Fibroblast of upper back skin (primary cell): ENCODE data around the gene ITPA.
"Not testable (repeated sequence)": the region's sequence is repeated elsewhere in the genome, so short reads cannot be mapped to it uniquely, and the experiment has no call there.

ENCODE experiments used
- DNase-seq: peaks from one replicate; pipeline ENCODE4 v3.0.0-alpha.2; 2013

Gene ITPA

DNA sequence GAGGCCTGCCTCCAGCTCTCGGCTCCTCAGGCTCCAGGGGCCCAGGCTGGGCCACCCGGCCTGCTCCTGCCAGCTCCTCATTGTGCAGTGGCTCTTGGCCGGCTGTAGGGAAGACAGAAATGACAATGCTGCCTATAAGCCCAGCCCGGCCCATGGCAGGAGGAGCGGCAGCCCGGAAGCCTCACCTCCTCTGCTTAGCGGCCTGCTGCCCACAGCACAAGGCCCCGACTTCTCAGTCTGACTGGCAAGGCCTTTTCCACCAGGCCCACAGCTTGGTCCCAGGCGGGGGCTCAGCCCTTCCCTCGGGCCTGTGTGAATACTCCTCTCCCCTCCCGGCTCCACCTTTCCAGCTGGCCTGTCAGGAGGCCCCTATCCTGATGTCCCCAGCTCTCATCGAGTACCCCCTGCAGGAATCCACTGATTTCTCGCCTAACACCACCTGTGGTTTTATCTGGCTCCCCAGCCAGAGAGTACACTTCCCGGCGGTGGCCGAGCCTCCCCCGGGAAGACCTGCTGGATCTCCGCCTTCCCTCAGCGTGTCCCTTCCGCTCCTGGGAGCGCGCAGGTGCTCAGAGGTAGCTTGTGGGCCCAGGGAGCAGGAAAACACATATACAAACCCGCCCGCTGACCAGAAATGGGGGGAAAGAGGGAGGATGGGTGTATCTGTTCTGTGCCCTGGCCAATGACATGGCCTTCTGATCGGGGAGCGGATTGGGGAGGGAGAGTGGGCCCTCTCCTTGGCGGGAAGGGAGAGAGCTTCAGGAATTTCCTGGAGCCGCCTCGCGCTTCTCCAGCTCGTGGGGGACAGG is 5.8 kb upstream of the ITPA start:
- DNase-seq: no peak

DNA sequence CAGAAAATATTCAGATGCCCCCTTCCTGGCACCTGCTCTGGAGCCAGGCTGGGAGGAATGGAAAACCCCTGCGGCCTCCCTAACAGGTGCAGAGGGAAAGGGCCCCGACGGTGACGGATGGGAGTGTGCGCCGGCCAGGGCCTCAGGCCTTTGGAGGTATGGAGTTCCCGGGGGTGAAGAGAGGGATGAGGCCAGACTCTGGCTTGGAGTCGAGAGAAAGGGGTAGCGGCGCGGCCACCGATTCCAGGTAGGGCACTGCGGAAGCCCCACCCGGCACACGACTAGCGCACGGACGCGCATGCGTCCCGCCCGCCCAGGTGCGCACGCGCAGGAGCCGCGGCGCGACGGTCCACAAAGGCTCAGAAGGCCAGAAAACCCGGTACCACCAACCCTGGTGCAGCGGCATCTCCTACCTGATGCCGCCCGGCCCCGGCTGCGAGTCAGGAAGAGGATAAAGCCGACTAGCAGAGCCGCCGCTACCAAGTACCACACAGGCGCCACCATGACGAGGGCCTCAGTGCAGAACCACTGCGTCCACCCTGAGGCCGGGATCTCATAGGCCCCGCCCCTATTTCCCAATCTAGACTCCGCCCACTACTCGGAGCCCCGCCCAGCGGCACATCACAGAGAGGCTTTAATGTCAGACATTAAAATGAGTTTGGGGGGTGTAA is 5.0 kb upstream of the ITPA start, which contains the start of gene DDRGK1:
DDRGK1 (minus strand) TSS at position 559 of the 671 bp plus-strand sequence; CDS start at position 504, 55 bp downstream.
- peak; percentile 77 for DNase-seq

DNA sequence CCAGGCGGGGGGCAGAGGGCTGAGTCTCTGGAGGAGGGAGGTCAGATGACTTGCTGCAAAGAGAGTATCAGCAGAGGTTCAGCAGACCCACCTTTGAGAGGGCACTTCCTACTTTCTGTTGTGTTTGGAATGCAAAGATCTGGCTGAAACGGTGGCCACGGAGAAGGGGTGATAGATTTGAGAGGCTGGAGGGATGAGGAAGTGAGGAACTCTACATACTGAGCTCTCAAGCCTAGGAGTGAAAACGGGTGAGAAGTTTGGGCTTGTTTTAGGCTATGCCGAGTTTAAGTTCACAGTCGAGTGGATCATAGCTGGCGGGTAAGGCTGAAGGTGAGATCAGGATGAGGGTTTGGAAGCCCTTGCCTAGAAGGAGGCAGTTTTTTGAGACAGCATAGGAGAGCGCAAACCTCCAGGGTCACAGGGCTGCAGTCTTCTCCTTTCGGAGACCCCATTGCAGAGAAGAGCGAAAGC is 477 bp upstream of the ITPA start:
- DNase-seq: no peak

DNA sequence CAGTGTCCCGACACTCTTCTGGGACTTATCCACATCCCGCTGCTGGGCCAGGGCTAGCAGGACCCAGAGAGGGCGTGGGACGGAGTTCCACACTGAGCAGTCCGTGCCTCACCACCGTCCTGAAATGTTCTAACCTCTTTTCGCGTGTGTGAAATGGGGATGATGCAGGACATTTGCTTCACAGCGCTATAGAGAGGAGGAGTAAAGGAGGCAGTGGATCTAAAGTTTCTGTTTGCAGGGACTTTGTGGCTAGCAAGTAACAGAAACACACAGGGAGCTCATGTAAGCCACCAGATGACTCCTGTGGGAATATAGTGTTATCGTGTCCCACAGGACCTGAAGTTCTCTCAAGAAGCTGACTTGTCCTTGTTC is 634 bp downstream of the ITPA start:
- DNase-seq: no peak

DNA sequence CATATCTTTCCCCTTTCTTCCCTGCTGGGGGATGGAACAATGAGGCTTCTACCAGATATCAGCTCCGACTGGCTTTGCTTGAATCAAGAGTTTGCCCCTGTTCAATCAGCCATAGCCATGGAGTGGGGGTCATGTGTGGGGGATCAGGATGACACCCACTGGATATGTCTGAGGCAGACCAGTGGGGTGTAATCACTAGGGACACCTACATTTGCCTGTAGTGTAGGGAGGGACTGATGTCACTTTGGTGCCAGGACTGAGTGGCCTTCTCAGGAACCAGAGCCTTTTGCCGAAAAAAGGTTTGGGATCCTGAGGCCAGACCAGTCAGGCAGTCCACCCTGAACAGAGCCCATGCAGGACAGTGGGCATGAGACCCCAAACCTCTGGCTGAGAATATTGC is 1.0 kb downstream of the ITPA start:
- DNase-seq: no peak

DNA sequence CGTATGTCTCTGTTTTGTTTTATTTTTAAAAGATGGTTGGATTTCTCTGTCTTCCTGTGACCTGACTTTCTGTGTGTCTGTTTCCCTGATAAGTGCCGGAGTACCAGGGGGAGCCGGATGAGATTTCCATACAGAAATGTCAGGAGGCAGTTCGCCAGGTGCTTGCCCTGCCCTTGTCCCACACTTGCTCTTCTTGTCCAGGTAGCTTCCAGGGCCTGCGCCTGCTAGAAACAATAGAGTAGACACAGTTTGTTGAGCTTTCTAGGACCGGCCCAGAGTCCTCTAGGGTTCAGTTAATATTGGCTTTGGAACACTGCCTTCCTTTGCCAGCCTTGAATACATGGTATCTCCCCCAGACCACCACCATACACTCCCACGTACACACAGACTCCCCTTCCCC is 3.9 kb downstream of the ITPA start:
- DNase-seq: no peak

DNA sequence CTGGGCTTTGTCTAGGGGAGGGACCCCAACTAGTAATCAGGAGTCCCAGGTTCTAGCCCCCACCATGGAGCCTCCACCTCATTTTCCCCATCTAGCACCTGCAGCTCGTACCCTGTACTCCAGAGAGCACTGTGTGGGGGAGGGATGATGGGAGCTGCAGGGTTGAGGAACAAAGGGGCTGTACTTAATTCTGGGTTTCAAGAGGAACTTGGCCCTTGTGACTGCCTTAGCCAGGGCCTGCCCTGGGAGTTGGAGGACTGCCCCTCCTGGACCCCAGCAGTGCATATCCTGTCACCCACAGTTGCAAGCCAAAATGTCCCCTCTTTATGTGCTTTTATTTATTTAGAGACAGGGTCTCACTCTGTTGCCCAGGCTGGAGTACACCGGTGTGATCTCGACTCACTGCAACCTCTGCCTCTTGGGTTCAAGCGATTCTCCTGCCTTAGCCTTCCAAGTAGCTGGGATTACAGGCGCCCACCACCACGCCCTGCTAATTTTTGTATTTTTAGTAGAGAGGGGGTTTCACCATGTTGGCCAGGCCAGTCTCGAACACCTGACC is 6.1 kb downstream of the ITPA start:
- not testable (repeated sequence) for DNase-seq

DNA sequence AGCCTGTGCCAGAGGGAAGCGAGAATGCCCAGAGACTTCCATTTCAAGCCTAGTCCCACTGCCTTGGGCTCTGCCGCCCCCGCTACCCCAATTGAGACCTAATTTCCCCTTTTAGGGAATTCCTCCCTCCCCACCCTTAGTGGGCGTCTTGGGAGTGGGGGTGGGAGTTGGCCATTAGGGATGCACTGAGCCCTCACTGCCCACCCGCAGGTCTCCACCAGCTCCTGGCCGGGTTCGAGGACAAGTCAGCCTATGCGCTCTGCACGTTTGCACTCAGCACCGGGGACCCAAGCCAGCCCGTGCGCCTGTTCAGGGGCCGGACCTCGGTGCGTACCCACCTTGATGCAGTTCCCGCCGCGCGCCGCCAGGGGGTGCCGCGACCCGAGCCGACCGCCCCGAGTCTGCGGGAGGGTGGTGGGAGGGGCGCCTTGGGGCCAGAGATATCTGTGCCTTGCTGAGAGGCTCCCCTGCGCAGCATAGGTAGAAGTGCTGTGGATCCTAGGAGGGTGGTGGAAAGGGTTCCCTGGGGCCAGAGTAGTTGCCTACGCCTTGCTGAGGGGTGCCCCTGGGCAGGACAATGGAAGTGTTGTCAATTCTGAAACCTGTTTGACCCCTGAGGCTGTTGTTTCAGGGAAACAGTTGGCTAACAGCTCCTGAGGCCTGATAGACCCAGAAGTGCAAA is 9.2 kb downstream of the ITPA start:
- peak; percentile 31 for DNase-seq

DNA sequence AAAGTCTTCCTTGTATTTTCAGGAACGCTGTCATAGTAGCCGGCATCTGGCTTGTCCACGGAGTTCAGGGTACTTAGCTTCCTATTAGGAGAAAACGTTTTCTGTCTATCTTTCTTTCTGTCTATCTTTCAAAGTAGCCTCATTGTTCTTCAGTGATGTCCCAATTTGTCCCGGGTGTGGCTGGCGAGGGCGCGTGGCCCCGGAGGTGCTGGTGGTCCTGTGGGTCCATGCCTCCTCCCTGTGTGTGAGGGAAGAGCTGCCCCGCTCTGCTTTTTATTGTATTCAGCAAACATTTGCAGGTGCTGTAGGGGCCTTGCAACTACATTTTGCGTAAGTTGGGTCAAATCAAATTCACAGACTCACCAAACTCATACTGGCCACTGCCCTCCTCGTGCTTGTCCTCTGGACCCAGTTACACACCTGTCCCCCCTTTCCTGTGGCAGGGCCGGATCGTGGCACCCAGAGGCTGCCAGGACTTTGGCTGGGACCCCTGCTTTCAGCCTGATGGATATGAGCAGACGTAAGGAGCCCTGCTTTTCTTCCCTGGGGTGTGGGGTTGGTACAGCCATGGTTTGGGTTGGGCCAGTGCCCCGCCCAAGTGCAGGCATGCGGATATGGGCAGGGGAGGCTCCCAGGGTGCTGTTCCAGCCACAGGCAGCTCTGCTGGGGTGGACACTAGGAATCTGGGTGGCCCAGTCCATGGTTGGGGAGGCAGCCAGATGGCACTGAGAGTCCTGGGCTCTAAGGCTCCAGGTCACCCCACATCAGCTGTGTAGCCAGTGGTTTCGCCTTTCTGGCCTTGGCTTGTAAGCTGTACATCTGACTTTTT is 12.3 kb downstream of the ITPA start:
- no peak for DNase-seq

DNA sequence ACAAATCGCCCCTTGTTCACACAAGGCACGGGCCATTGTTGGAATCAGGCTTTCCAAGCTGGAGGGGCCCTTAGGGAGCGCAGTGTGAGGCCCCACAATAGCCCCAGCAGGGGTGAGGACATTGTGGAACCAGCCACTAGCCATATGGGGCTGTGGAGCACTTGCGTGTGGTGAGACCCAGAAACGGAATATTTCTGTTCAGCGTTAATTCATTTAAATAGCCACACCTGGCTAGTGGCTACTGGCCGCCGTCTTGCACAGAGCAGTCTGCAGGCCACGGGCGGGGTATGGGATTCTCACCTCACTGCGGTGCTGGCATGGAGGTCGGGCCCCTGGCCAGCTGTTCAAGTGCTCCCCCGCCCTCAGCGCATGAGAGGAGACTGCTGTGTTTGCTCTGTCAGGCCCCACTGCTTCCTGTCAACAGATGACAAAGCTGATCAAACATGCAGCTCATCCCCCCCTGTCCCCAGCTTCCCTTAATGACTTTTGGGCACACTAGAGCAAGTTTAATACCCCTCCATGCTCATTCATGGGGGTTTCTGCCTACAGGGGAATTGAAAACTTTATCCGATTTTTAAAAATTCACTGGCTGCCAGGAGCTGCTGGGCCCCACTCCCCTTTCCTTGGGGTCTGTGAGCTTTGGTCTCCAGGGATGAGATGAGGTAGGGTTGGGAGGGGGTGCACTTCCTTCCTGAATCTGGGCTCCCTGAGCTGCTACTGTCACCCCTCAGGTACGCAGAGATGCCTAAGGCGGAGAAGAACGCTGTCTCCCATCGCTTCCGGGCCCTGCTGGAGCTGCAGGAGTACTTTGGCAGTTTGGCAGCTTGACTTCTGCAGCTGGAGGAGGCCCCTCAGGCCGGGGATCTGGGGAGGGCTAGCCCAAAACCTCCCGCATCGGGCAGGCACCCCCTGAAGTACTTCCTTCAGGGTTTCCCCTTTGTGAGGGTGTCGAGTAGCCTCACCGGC is 13.6 kb downstream of the ITPA start:
- no peak for DNase-seq

DNA sequence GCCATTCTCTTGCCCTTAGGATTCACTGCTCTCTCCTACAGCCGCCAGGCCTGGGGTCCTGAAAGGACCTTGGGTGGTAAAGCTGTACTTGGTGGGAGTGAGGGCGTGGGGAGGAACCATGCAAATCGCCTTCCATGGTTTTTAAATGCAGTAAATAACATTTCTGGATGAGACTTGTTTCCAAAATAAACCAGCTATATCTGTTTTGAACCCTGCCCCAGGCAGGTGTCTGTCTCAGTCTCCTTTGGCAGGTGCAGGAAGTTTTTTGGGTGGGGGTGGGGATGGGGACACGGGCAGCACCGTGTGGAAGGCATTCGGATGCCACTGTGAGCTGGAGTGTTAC is 14.3 kb downstream of the ITPA start:
- no peak for DNase-seq

DNA sequence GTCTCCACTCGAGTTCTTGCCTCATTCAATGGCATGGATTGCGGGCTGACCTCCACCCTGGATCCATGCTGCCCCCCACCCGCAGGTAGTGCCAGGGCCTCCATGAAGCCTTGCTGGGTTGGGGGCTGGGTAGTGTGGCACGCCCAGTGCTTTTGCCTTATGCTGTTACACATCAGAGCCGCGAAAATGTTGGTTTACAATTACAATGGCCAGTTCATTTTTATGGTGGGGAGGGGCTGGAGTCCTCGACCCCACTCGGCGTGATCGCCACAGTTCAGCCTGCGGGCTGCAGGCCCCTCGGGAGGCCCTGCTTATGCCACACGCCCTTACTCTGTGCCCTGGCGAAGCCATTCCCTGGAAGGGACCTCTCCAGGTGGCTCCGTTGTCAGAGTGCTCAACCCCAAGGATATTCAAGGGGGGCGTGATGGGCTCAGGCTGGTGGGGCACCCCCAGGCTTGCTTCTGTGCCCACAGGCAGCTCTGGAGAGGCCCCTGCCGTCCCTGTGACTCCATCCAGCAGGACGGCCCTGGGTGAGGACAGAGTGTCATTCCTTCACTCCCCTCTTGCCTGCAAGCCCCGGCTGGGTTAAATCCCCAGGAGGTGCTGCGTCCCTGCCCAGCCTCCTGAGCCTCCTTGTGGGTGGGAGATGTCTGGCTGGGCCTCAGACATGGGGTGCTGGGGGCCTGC is 14.8 kb downstream of the ITPA start:
- no peak for DNase-seq

DNA sequence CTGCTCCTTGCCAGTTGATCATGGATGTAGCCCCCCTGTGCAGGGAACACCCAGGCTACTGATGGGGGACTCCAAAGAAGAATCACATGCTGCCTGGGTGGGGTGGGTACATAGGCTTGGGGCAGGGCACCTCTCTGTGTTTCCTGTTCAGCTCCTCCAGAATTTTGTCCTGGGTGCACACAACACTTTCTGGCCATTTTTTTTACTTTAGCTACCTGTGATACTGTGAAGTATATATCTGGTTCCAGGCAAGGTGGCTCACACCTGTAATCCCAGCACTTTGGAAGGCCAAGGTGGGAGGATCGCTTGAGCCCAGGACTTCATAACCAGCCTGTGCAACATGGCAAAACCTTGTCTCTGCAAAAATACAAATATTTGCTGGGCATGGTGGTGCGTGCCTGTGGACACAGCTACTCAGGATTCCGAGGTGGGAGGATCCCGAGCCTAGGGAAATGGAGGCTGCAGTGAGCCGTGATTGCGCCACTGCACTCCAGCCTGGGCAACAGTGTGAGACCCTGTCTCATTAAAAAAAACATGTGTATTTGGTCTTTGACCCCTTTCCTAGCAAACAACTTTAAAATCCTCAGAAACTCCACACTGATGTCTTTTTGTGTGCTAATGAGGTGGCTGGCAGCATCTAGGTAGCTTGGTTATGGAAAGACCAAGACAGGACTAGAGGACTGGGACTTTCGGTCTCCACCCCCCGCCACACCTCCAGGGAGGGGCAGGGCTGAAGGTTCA is 15.6 kb downstream of the ITPA start:
- no peak for DNase-seq

DNA sequence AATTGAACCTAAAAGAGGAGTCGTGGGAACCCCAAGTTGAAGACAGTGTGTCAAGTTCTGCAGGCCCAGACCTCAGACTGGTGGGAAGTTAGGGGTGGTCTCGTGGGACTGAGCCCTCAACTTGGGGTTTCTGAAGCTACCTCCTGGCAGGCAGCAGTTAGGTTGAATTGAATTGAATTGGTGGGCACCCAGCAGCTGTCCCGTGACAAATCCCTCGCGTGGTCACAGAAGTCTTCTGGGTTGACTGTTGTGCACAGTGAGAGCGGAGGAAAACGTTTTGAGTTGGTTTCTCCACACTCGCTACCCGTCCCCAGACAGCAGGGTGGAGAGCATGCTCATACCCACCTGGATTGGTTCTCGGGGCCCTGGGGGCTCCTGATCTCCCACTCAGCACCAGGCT is 16.8 kb downstream of the ITPA start:
- no peak for DNase-seq

DNA sequence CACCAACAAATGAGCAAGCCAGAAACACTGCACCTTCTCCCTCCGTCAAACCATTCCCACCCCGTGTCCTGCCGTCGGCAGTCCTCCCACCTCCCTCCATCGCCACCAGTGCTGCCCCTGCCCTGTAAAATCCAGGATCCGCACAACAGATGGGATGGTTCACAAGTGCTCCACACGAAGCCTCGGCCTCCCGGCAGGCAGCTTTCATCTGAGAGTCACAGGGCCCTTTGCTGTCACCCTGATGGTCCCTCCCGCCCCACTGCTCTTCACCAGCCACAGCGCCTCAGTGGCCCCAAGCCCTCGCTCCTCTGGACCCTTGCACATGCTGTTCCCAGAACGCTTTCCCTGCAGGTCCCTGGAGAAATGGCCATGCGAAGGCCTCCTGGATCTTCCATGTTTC is 17.6 kb downstream of the ITPA start:
- no peak for DNase-seq

DNA sequence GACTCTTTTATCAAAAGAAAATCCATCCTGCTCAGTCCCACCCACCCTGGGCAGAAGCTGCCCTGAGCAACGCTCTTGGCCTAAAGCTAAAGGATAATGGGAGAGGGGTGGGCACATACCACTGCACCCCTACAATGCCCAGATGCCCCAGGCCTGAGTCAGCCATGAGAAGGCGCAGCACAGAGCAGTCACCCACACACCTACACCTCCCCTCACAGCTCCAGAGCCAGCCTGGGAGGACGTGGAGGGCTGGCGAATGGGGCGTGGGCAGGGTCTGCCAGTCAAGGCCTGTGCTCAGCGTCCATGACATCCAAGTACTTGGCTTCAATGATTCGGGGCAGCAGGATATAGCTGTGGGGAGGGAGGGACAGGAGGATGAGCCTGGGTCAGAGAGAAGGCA is 18.2 kb downstream of the ITPA start:
- DNase-seq: no peak

DNA sequence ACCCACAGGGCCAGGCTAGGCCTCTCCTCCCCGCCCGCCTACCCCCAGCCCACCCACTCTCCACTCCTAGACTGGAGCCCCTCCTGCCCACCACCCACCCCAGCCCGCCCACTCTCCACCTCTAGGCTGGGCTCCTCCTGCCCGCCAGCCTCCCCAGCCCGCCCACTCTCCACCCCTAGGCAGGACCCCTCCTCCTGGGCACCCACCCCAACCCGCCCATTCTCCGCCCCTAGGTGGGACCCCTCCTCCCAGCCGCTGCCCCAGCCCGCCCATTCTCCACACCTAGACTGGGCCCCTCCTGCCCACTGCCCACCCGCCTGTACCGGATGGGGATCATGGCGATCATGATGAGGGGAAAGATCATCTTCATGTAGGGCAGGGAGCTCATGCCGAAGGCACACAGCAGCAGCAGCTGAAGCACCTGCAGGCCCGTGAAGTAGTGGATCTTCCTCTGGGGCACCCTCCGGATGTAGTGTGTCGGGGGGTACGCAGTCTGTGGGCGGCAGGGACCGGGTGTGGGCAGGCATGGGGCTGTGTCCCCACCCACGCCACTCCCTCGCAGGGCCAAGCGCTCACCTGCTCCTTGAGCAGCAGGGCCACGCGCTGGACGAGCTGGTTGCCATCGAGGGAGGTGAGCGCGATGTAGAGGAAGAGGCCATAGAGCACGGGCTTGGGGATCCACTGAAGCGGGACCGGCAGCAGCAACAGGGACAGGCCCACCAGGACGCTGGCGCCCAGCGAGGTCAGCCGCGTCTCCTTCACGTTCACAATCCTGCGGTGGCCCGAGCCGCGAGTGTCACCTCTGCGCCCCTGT is 18.8 kb downstream of the ITPA start:
- DNase-seq: no peak

DNA sequence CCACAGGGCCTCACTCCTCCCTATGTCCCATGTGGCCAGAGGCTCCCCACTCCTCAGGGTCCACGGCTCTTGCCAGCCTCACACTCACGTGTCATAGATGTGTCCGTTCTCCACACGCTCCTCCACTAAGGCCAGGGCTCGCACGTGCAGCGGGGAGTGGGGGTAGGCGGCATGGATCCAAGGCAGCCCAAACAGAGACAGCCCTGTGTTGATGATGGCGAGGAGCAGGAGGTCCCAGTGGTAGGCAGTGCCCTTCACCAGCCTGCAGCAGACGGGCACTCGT is 19.4 kb downstream of the ITPA start:
- DNase-seq: no peak

DNA sequence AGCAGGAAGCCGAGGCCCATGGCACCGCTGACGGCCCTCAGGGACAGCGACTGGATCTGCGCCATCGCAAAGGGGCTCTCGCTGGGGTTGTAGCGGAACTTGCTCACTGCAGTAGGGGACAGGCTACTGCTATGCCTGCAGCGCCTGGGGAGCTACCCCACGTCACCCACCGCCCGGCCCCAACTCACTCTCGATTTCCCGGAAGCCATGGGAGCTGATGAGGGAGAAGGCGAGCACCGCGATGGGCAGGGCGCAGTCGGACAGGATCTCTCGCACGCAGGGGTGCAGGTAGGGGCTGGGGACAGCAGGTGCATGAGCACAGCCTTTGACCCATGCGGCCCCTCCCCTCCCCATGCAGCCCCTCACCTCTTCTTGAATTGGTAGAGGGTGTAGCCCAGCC is 19.9 kb downstream of the ITPA start:
- no peak for DNase-seq

DNA sequence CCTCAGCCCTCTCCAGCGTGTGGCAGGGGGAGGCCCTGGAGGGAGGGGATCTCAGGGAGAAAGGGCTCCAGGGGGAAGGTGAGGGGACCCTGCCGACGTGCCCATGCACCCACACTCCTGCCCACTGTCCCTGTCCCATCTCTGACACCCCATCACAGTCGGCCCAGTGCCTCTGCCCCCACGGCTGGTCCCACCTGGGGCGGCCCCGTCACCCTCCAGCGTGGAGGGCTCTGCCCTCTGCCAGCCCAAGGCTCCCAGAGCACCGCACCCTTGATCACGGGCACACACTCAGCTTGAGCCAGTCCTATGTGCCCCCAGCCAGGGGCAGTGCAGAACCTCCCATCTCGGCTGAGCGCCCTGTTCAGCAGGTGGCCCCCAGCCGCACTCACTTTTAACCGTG is 20.5 kb downstream of the ITPA start:
- no peak for DNase-seq
